Measurements from ENCODE around the gene CERK.

Gene CERK

DNA sequence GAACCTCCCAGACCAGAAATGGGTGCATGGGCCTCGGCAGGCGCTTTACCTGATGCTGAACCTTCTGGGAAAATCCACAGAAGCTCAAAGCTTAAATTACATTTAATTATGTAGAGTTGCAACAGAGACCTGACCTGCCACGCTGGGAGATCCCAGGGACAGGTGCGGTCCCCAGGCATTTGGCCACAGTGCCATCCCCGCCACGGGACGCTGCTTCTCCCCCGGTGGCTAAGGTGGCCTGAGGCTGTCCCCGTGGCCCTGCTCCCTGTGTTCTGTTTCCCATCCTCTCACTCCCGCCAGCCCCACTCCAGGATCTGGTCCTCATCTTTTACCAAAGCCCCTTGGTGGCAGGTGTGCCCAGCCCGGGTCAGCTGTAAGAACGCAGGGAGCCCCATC, 78.3 kb downstream of the CERK start:
- no peak overlapping the region for H3K4me3 ChIP-seq (IDR thresholded peaks at IDR 0.05; ENCODE audit: insufficient read depth, low read depth, low read length)
- H4K20me1 ChIP-seq (ENCODE audit: insufficient read depth), result no peaks in the 10 kb centered on the region
- TF ChIP-seq, protein P1, sequence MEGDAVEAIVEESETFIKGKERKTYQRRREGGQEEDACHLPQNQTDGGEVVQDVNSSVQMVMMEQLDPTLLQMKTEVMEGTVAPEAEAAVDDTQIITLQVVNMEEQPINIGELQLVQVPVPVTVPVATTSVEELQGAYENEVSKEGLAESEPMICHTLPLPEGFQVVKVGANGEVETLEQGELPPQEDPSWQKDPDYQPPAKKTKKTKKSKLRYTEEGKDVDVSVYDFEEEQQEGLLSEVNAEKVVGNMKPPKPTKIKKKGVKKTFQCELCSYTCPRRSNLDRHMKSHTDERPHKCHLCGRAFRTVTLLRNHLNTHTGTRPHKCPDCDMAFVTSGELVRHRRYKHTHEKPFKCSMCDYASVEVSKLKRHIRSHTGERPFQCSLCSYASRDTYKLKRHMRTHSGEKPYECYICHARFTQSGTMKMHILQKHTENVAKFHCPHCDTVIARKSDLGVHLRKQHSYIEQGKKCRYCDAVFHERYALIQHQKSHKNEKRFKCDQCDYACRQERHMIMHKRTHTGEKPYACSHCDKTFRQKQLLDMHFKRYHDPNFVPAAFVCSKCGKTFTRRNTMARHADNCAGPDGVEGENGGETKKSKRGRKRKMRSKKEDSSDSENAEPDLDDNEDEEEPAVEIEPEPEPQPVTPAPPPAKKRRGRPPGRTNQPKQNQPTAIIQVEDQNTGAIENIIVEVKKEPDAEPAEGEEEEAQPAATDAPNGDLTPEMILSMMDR (conservative IDR thresholded peaks at IDR 0.05; ENCODE audit: low read depth, low read length), result no peak
- no peak overlapping the region for H3K27ac ChIP-seq
- H3K36me3 ChIP-seq (ENCODE audit: insufficient read depth), result no peaks in the 10 kb centered on the region
- no peaks in the 10 kb centered on the region for H3K79me2 ChIP-seq (ENCODE audit: insufficient read depth, low read depth)
- H3K4me1 ChIP-seq (ENCODE audit: low read depth, poor library complexity, severe bottlenecking), result no peaks in the 10 kb centered on the region
- no peaks in the 10 kb centered on the region for H3K27me3 ChIP-seq (ENCODE audit: insufficient read depth, low read depth)
- no peak overlapping the region for H3K4me2 ChIP-seq
- H3K9ac ChIP-seq, result no peak overlapping the region
- no peak overlapping the region for H2AFZ ChIP-seq (ENCODE audit: low read depth)

DNA sequence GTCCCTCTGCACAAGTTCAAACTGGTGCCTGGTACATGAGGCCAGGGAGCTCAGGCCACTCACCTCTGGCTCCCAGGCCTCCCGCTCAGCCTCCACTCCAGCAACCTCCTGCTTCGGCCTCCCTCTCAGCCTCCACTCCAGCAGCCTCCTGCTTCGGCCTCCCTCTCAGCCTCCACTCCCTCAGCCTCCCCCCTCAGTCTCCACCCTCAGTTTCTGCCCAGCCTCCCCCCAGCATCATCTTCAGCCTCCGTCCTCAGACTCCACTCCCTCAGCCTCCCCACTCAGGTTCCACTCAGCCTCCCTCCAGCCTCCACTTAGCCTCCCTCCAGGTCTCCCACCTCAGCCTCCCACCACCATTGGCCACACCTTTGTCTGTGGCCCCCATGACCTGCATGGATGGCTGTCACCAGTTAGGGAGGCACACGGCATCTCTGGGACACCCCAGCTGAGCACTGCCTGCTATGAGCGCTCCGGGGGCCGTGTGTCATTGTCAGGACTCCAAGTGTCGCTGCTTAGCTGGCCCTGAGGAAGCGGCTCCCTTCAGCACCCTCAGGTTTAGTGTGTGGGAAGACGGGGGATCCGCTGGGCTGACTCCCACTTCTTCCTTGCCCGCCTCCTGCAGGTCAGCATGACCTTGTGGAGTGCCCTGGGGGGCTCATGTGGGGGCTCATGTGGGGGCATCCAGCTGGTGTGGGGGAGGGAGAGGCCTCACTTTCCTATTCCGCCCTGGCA, 78.8 kb downstream of the CERK start:
- Histone ChIP-seq H4K20me1 (ENCODE audit: insufficient read depth) (no peaks in the 10 kb centered on the region), H3K9ac (no peak overlapping the region), H3K4me2 (no peak overlapping the region), H3K27ac (no peak overlapping the region), H3K79me2 (ENCODE audit: insufficient read depth, low read depth) (no peaks in the 10 kb centered on the region), H2AFZ (ENCODE audit: low read depth) (no peak overlapping the region), H3K27me3 (ENCODE audit: insufficient read depth, low read depth) (no peaks in the 10 kb centered on the region), H3K4me1 (ENCODE audit: low read depth, poor library complexity, severe bottlenecking) (no peaks in the 10 kb centered on the region), H3K4me3 (IDR thresholded peaks at IDR 0.05; ENCODE audit: insufficient read depth, low read depth, low read length) (no peak overlapping the region), H3K36me3 (ENCODE audit: insufficient read depth) (no peaks in the 10 kb centered on the region)
- TF ChIP-seq, protein P1 (conservative IDR thresholded peaks at IDR 0.05; ENCODE audit: low read depth, low read length), result no peak

DNA sequence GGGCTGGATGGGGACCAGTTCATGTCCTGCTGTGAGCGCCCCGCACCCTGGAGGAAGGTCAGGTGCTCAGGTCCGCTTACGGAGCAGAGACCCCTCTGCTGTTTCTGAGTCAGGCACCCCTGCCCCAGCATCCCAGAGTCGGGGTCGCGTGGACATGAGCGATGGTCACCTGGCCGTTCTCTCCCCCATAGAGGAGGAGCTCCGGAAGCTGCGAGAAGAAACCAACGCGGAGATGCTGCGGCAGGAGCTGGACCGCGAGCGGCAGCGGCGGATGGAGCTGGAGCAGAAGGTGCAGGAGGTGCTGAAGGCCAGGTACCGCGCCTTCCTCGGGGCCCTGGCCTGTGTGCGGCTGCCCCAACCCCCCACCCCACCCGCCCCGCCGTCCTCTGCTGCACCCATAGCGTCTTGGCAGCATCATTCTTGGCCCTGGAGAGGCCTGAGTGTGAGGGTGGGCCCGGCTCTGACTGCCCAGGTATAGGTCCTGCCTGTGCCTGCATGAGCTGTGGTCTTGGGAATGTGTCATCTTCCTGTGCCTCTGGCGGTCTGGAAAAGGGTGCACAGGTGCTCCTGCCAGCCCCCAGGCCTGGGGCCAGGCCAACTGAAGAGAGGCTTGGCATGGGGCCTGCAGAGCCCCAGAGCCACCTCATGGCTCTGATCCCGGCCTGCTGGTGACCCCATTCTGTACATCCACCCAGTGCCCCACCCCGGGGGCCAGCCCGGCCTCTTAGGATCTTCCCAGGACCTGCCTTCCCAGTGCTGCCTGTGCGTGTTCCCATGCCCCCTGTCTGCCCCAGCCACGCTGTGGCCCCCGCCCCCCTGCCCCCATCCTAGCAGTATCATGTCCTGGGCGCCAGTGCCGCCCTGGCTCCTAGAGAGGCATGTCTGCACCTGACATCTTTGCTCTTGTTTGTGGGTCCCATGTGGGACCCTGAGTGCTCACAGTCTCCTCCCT, 79.8 kb downstream of the CERK start:
- H4K20me1 ChIP-seq (ENCODE audit: insufficient read depth), result no peaks in the 10 kb centered on the region
- no peak overlapping the region for H3K4me3 ChIP-seq (IDR thresholded peaks at IDR 0.05; ENCODE audit: insufficient read depth, low read depth, low read length)
- H3K4me2 ChIP-seq, result no peak overlapping the region
- H3K27me3 ChIP-seq (ENCODE audit: insufficient read depth, low read depth), result no peaks in the 10 kb centered on the region
- H2AFZ ChIP-seq (ENCODE audit: low read depth), result no peak overlapping the region
- TF ChIP-seq, protein P1 (conservative IDR thresholded peaks at IDR 0.05; ENCODE audit: low read depth, low read length), result no peak
- H3K4me1 ChIP-seq (ENCODE audit: low read depth, poor library complexity, severe bottlenecking), result no peaks in the 10 kb centered on the region
- no peak overlapping the region for H3K27ac ChIP-seq
- no peak overlapping the region for H3K9ac ChIP-seq
- no peaks in the 10 kb centered on the region for H3K36me3 ChIP-seq (ENCODE audit: insufficient read depth)
- H3K79me2 ChIP-seq (ENCODE audit: insufficient read depth, low read depth), result no peaks in the 10 kb centered on the region

DNA sequence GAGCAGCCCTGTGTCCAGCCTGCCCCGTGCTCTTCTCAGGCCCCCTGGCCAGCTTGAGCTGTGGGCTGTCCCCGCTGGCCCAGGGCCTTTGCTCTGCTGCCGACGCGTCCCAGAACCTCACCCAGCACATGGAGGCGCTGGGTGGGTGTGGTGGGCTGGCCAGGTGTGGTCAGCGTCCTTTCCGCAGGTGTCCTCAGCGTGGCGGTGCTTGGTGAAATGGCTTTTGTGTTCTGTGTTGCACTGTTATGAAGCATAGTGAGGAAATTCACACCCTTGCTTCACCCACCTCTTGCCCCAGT, 80.4 kb downstream of the CERK start:
- H3K4me2 ChIP-seq, result no peak overlapping the region
- H3K9ac ChIP-seq, result no peak overlapping the region
- H4K20me1 ChIP-seq (ENCODE audit: insufficient read depth), result no peaks in the 10 kb centered on the region
- no peaks in the 10 kb centered on the region for H3K4me1 ChIP-seq (ENCODE audit: low read depth, poor library complexity, severe bottlenecking)
- H2AFZ ChIP-seq (ENCODE audit: low read depth), result no peak overlapping the region
- no peak overlapping the region for H3K4me3 ChIP-seq (IDR thresholded peaks at IDR 0.05; ENCODE audit: insufficient read depth, low read depth, low read length)
- H3K27me3 ChIP-seq (ENCODE audit: insufficient read depth, low read depth), result no peaks in the 10 kb centered on the region
- TF ChIP-seq, protein P1 (conservative IDR thresholded peaks at IDR 0.05; ENCODE audit: low read depth, low read length), result no peak
- no peaks in the 10 kb centered on the region for H3K79me2 ChIP-seq (ENCODE audit: insufficient read depth, low read depth)
- H3K36me3 ChIP-seq (ENCODE audit: insufficient read depth), result no peaks in the 10 kb centered on the region
- no peak overlapping the region for H3K27ac ChIP-seq
